GM12864 (cell line): ENCODE data around the gene GKAP1.

Experiments used
- DNase-seq: peaks from one replicate; pipeline ENCODE4 v3.0.0-alpha.2; 2011; ENCODE audit warnings: low read depth
- H3K4me3 ChIP-seq: 2 replicates; pipeline ENCODE4 v1.5.1; 2011; ENCODE audit warnings: mild to moderate bottlenecking, low read depth, low read length, control low read depth
- TF ChIP-seq, protein P1 (sequence below): IDR thresholded peaks from 2 replicates; pipeline ENCODE4 v1.5.1; 2011; ENCODE audit warnings: low read depth, mild to moderate bottlenecking, moderate library complexity, low read length, control low read depth, inconsistent platforms; ENCODE audit errors: missing control alignments

GKAP1 gene

DNA sequence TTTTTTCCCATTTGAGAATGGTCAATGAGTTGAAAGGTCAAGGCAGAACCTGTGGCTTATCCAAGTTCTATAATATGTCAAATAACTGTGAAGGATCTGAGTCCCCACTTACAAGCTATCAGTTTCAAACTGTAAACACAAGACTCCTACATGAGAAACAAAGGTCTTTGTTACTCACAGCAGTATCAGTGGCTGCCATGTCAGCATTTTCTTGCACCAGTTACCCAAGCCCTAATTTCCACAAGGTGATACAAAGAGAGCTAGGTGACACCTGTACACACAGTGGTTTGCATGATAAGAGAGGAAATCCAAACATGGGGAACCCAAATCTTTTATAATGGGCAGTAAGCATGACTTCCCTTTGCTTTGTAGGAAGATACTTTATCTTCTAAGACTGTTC is 101.8 kb downstream of the GKAP1 start:
- no peak for DNase-seq
- TF ChIP-seq, protein P1, sequence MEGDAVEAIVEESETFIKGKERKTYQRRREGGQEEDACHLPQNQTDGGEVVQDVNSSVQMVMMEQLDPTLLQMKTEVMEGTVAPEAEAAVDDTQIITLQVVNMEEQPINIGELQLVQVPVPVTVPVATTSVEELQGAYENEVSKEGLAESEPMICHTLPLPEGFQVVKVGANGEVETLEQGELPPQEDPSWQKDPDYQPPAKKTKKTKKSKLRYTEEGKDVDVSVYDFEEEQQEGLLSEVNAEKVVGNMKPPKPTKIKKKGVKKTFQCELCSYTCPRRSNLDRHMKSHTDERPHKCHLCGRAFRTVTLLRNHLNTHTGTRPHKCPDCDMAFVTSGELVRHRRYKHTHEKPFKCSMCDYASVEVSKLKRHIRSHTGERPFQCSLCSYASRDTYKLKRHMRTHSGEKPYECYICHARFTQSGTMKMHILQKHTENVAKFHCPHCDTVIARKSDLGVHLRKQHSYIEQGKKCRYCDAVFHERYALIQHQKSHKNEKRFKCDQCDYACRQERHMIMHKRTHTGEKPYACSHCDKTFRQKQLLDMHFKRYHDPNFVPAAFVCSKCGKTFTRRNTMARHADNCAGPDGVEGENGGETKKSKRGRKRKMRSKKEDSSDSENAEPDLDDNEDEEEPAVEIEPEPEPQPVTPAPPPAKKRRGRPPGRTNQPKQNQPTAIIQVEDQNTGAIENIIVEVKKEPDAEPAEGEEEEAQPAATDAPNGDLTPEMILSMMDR = no peak
- no peak overlapping the region for H3K4me3 ChIP-seq

DNA sequence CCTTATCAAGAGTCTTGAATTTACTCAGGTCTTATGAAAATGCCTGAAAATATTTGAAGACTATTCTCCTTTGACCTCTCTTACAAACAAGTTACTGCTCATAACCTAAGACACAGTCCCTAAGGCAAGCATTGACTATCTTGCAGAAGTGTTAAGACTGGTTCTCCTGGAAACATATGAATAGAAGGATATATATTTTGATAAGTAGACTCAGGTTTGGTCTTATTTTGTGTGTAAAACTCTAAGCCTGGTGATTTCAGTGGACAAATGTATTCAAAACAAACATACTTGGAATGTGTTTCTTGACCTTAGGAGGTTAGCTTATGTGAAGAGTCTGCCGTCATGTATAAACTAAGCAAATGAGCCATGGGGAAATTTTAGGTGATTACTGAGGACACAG is 102.3 kb downstream of the GKAP1 start:
- no peak for DNase-seq
- H3K4me3 ChIP-seq = no peak overlapping the region
- TF ChIP-seq, protein P1 = no peak

DNA sequence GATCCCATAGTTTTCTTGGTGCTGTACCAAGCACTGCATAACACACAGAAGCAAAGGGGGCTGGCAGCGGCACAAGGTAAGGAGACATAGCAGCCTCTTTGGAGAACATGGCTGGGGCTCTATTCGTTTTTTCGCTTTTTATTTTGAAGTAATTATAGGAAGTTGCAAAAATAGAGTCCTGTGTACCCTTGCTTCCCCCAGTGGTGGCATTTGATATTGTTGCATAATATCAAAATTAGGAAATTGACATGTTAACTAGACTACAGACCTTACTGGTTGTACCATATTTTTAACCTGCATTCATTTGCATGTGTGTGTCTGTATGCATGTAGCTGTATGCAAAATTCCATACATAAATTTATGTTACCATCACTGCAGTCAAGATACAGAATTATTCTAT is 103.2 kb downstream of the GKAP1 start:
- TF ChIP-seq, protein P1 = peak; percentile 53
- no peak for DNase-seq
- H3K4me3 ChIP-seq = no peak overlapping the region

DNA sequence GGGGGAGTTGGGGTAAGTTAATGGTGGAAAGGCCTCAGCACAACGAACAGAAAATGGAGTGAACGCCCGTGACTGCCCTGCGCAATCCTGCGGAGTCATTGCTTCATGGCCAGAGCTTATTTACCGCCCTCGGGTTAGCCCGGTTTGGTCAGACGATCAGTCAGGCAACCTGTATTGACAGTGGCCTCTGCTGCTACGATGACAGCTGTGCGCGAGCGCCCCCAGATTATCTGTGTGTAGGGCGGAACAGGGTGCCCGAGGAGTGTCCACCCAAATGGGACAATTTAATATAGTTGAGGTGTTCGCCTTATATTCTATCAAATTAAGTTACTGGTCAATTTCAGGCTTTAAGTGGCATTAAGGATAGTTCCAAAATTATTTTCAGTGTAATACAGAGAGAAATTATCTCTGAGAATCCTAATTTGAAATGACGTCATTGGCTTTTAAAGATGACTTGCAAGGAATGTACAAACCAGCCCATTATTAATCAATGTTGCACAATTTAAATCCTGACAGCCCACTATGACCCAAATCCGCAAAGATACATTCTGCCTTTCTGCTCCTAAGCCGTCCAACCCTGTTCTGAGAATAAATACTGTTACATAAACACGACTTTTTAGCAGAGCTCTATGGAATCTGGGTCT is 108.9 kb downstream of the GKAP1 start:
- peak; percentile 47 for DNase-seq
- H3K4me3 ChIP-seq = peak overlapping the region; percentile 87
- TF ChIP-seq, protein P1 = peak; percentile 48

DNA sequence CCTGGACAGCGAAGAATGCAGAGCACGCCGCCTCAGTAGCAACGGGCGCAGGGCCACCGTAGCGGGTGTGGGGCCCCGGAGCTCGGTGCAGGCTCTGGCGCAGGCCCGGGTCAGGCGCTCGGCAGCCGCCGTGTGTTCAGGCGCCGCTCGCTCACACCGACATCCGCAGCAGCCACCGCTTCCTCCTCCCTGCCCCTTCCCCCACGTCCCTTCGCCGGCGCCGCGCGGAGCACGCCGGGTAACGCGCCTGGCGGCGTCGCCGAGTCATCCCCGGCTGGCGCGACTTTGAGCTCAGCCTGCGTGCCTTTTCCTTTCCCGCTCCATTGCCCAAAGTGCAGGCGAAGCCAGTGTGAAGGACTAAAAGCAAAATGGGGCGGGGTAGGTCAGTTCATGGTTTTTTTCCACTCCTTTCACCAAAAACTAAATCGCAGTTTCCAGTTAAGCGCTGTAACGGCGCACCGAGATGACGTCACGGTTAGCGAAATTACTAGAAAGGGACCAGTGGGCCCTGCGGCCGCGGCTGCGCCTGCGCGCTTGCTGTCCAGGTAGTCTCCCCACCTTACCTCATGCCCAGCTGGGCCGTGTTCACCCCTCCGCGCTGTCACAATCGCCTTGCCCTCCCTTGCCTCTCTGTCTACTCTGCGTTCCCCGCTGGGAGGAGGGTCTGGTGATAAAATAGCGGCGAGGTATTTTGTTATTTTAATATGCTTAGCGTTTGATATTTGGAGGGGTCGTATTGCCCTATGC is 109.6 kb downstream of the GKAP1 start, which contains the start of gene UBQLN1:
UBQLN1 (minus strand) TSS at position 191 of the 747 bp plus-strand sequence. CDS start 279 bp downstream, outside the sequence.
- peak; percentile 90 for DNase-seq
- peak within 1 kb of the TSS; percentile 87 for H3K4me3 ChIP-seq
- TF ChIP-seq, protein P1 = no peak

DNA sequence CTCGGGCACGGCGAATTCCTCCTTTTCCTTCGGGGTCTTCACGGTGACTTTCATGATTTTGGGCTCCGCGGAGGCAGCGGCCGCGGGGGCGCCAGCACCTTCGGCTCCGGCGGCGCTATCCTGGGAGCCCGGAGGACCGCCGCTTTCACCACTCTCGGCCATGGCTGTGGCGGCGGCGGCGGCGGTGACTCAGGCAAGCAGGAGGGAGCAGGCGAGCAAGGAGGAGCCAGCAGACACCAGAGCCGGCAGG is 110.1 kb downstream of the GKAP1 start:
- no peak for DNase-seq
- H3K4me3 ChIP-seq = peak overlapping the region; percentile 87
- TF ChIP-seq, protein P1 = no peak
